ENCODE measurements around the gene PNPT1. TPM values are rescaled to one million over a fixed set of nuclear protein-coding genes. Genes with fewer than 3 reads are reported as not detected.

Gene PNPT1
- polyA plus RNA-seq, 2 of the 4 experiments (the other 2 are of a cell fraction), result 49.6 to 65.9 TPM

DNA sequence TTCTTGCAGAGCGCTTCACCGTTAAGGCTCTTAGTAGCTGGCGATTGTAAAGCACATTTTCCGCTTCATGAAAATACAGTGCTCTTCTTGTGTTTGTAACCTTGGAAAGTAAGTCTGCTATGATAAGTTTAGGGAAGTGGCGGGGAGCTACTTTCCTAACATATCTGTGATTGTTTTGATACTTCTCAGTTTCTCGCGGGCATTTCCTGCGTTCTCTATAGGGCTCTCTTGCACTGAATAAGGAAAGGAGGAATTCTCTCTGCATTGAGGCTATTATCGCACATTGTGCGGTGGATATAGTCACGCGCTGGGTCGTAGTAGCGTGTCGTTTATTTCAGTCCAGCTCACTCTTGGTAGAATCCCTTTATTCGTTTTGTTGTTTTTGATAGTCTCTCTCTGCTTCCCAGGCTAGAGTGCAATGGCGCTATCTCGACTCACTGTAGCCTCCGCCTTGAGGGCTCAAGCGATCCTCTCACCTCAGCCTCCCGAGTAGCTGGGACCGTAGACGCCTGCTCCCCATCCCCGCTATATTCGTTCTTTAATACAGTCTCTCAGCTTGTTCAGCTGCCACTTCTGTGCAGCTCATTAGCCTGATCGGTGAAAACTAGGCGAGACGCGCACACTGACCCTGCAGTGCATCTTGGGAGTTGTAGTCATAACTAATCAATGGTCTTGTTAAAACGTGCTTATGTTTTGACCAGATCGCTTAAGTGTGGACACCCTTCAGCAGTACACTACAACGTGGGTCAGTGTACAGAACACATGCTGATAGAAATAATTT is 75.2 kb downstream of the PNPT1 start (continued):
- TF ChIP-seq, protein P1, sequence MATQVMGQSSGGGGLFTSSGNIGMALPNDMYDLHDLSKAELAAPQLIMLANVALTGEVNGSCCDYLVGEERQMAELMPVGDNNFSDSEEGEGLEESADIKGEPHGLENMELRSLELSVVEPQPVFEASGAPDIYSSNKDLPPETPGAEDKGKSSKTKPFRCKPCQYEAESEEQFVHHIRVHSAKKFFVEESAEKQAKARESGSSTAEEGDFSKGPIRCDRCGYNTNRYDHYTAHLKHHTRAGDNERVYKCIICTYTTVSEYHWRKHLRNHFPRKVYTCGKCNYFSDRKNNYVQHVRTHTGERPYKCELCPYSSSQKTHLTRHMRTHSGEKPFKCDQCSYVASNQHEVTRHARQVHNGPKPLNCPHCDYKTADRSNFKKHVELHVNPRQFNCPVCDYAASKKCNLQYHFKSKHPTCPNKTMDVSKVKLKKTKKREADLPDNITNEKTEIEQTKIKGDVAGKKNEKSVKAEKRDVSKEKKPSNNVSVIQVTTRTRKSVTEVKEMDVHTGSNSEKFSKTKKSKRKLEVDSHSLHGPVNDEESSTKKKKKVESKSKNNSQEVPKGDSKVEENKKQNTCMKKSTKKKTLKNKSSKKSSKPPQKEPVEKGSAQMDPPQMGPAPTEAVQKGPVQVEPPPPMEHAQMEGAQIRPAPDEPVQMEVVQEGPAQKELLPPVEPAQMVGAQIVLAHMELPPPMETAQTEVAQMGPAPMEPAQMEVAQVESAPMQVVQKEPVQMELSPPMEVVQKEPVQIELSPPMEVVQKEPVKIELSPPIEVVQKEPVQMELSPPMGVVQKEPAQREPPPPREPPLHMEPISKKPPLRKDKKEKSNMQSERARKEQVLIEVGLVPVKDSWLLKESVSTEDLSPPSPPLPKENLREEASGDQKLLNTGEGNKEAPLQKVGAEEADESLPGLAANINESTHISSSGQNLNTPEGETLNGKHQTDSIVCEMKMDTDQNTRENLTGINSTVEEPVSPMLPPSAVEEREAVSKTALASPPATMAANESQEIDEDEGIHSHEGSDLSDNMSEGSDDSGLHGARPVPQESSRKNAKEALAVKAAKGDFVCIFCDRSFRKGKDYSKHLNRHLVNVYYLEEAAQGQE (IDR thresholded peaks at IDR 0.05), result no peak

DNA sequence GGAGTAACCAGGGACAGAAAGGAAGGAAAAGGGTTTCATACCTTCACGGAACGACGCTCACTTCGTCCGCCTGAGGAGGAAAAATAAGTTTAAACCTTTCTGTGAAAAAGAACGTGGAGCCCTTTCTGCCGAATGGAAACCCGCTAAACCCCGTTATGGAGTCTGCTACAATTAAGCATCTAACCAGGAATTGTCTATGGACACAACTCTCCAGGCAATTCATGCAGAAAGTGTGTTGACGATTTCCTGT is 75.7 kb downstream of the PNPT1 start:
- no peak for DNase-seq (ENCODE audit: low read depth in 1 of 2, low spot score in 1 of 2)
- TF ChIP-seq CHD4 (IDR thresholded peaks at IDR 0.05; ENCODE audit: borderline replicate concordance), result no peak
- peak; percentile 85; the same call in 1 of the 2 replicates for TF ChIP-seq PHF8 (IDR thresholded peaks at IDR 0.05; ENCODE audit: borderline replicate concordance, low read depth)
- TF ChIP-seq TFCP2L1 (CRISPR knock-in tag; IDR thresholded peaks at IDR 0.05), result no peak
- no peak for TF ChIP-seq MAZ (IDR thresholded peaks at IDR 0.05; ENCODE audit: borderline replicate concordance, low read depth, low read length)
- no peak for TF ChIP-seq HDAC2 (IDR thresholded peaks at IDR 0.05)
- TF ChIP-seq JUN (IDR thresholded peaks at IDR 0.05), result peak in 1 of 2 experiments; percentile 1; a peak in 1 of 5 replicates
- 0 out of 2 replicates have a peak, but pooled peaks have one; percentile 3 for TF ChIP-seq ZC3H11A (IDR thresholded peaks at IDR 0.05)
- peak; percentile 72; the same call in 1 of the 2 replicates for TF ChIP-seq TP53 (CRISPR knock-in tag; IDR thresholded peaks at IDR 0.05)
- TF ChIP-seq MAFK (IDR thresholded peaks at IDR 0.05; ENCODE audit: partially characterized antibody), result no peak
- TF ChIP-seq EP300 (IDR thresholded peaks at IDR 0.05), result no peak
- ChIA-PET POLR2A (interaction anchor here (0.7 to 1.4 kb wide), 4 partner anchors 8 to 37 kb away, joined by 3 to 9 read pairs (median 4); no protein-coding TSS in a partner anchor), CTCF (interaction anchor here (0.9 to 1.2 kb wide), 2 partner anchors 12 to 17 kb away, joined by 3 to 7 read pairs; no protein-coding TSS in a partner anchor)
- no peak for ATAC-seq
- H3K27ac ChIP-seq, result peak overlapping the region; percentile 78 to 87
- peak overlapping the region; percentile 92 for H3K4me2 ChIP-seq
- FAIRE-seq, result no peak
- peak overlapping the region; percentile 69 for H3K4me3 ChIP-seq
- no peaks in the 10 kb centered on the region for H3K9me3 ChIP-seq
- peaks cover 25% of the 10 kb centered on the region for H3K4me1 ChIP-seq
- 2% methylated on average over 10 of the region's 10 CpGs for WGBS (ENCODE audit: missing lambda C conversion rate)

DNA sequence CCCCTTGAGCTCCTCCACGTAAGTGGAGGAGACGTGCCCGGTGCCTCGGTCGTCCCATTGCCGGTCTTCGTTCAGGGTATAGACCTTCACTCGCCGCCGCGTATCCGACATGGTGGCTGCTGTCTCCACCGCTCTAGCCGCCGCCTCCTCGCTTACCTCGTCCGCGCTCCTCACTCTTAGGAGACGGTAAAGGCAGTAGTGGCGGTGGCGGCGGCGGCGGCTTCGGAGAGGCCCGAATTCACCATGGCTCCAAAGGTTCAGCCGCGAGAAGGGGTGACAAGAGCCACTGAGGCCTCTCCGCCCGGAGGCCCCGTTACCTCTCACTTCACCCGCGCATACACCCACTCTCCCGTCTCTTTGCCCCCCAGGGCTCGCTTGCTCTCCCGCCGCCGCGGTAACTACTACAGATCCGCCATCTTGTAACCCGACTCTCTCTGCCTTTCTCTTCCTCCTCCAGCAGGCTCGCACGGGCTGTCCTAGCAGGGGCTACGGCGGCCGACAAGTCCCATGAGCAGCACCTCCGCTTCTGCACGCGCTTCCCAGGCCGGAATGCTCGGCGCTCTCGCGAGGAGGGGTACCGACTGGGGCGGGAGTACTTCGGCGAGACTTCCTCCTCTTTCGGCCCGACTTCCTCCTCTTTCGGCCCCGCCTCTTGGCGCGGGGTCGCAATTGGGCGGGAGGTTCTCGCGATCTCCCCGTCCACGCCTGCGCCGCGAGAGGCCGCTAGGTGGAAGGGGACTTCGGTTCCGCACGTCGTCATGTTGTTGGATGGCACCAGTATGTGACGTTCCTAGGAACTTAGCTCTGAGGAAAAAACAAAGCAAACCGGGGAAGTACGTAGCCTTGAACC is 76.2 kb downstream of the PNPT1 start, which contains the start of gene PPP4R3B:
PPP4R3B (minus strand) TSS at position 448 of the 850 bp plus-strand sequence; CDS start at position 111, 337 bp downstream.
- Histone ChIP-seq H3K9me3 (no peaks in the 10 kb centered on the region), H3K4me3 (peak within 1 kb of the TSS; percentile 69), H3K4me2 (peak within 1 kb of the TSS; percentile 92), H3K4me1 (peaks cover 25% of the 10 kb centered on the region), H3K27ac (peak within 1 kb of the TSS; percentile 95 to 97)
- DNase-seq (ENCODE audit: low read depth in 1 of 2, low spot score in 1 of 2), result peak; percentile 99 to 100
- WGBS (ENCODE audit: missing lambda C conversion rate), result 2% methylated on average over 77 of the region's 82 CpGs
- peak; percentile 85 to 92 for ATAC-seq
- ChIA-PET CTCF (interaction anchor here (0.9 to 1.2 kb wide), 2 partner anchors 12 to 16 kb away, joined by 3 to 7 read pairs; no protein-coding TSS in a partner anchor), POLR2A (interaction anchor here (0.6 to 1.4 kb wide), 6 partner anchors 9 to 394 kb away, joined by 3 to 9 read pairs (median 4); no protein-coding TSS in a partner anchor)
- peak; percentile 81 for FAIRE-seq
- TF ChIP-seq SMC3 (IDR thresholded peaks at IDR 0.05), result no peak
- no peak for TF ChIP-seq CBX2 (IDR thresholded peaks at IDR 0.05; ENCODE audit: borderline replicate concordance, low read depth)
- no peak; a peak in 1 of 5 replicates for TF ChIP-seq RAD21 (conservative IDR thresholded peaks at IDR 0.05 in 1 of 2, IDR thresholded peaks at IDR 0.05 in 1 of 2)
- TF ChIP-seq, protein P2, sequence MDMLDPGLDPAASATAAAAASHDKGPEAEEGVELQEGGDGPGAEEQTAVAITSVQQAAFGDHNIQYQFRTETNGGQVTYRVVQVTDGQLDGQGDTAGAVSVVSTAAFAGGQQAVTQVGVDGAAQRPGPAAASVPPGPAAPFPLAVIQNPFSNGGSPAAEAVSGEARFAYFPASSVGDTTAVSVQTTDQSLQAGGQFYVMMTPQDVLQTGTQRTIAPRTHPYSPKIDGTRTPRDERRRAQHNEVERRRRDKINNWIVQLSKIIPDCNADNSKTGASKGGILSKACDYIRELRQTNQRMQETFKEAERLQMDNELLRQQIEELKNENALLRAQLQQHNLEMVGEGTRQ (IDR thresholded peaks at IDR 0.05), result no peak
- TF ChIP-seq ZNF302 (CRISPR knock-in tag; IDR thresholded peaks at IDR 0.05), result no peak
- TF ChIP-seq SREBF2 (IDR thresholded peaks at IDR 0.05), result no peak
- no peak for TF ChIP-seq JUNB (IDR thresholded peaks at IDR 0.05)
- TF ChIP-seq, protein P3, sequence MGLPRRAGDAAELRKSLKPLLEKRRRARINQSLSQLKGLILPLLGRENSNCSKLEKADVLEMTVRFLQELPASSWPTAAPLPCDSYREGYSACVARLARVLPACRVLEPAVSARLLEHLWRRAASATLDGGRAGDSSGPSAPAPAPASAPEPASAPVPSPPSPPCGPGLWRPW (IDR thresholded peaks at IDR 0.05), result no peak
- no peak for TF ChIP-seq HOXB5 (CRISPR knock-in tag; IDR thresholded peaks at IDR 0.05)
- TF ChIP-seq RNF2 (IDR thresholded peaks at IDR 0.05; ENCODE audit: borderline replicate concordance, low read depth), result no peak
- no peak; the same call in 1 of the 2 replicates for TF ChIP-seq TP53 (CRISPR knock-in tag; IDR thresholded peaks at IDR 0.05)
- peak; percentile 79 for TF ChIP-seq POLR2A (IDR thresholded peaks at IDR 0.05; ENCODE audit: low read length)
- no peak for TF ChIP-seq RFX5 (IDR thresholded peaks at IDR 0.05)
- TF ChIP-seq EP300 (IDR thresholded peaks at IDR 0.05), result no peak
- TF ChIP-seq, protein P4, sequence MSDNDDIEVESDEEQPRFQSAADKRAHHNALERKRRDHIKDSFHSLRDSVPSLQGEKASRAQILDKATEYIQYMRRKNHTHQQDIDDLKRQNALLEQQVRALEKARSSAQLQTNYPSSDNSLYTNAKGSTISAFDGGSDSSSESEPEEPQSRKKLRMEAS (IDR thresholded peaks at IDR 0.05), result peak; percentile 99
- no peak for TF ChIP-seq EHF (CRISPR knock-in tag; IDR thresholded peaks at IDR 0.05)
- TF ChIP-seq, protein P5, sequence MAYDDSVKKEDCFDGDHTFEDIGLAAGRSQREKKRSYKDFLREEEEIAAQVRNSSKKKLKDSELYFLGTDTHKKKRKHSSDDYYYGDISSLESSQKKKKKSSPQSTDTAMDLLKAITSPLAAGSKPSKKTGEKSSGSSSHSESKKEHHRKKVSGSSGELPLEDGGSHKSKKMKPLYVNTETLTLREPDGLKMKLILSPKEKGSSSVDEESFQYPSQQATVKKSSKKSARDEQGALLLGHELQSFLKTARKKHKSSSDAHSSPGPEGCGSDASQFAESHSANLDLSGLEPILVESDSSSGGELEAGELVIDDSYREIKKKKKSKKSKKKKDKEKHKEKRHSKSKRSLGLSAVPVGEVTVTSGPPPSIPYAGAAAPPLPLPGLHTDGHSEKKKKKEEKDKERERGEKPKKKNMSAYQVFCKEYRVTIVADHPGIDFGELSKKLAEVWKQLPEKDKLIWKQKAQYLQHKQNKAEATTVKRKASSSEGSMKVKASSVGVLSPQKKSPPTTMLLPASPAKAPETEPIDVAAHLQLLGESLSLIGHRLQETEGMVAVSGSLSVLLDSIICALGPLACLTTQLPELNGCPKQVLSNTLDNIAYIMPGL (CRISPR knock-in tag; IDR thresholded peaks at IDR 0.05; ENCODE audit: borderline replicate concordance), result peak; percentile 77; the same call in 1 of the 2 replicates
- TF ChIP-seq RARB (CRISPR knock-in tag; IDR thresholded peaks at IDR 0.05), result no peak

Data from A549 (cell line).